Endothelial cell (in vitro differentiated cells): ENCODE results near the gene SFRP2. TPM values are rescaled to one million over a fixed set of nuclear protein-coding genes. Genes with fewer than 3 reads are reported as not detected.

Experiments used
- DNase-seq: peaks from one replicate; pipeline ENCODE4 v3.0.0; 2021; ENCODE audit warnings: low spot score
- H3K27ac Mint-ChIP-seq: one replicate; pipeline ENCODE4 v1.8.0; 2021; ENCODE audit warnings: mixed read lengths, inconsistent platforms; ENCODE audit not compliant: unreplicated experiment
- H3K27me3 Mint-ChIP-seq: one replicate; pipeline ENCODE4 v1.8.0; 2021; ENCODE audit warnings: mild to moderate bottlenecking, moderate library complexity, mixed read lengths, inconsistent platforms; ENCODE audit not compliant: unreplicated experiment
- H3K36me3 Mint-ChIP-seq: one replicate; pipeline ENCODE4 v1.8.0; 2021; ENCODE audit warnings: mild to moderate bottlenecking, low read depth, mixed read lengths, inconsistent platforms; ENCODE audit not compliant: unreplicated experiment
- H3K4me1 Mint-ChIP-seq: one replicate; pipeline ENCODE4 v1.8.0; 2021; ENCODE audit warnings: mild to moderate bottlenecking, mixed read lengths, inconsistent platforms; ENCODE audit not compliant: unreplicated experiment
- H3K4me3 Mint-ChIP-seq: one replicate; pipeline ENCODE4 v1.8.0; 2021; ENCODE audit warnings: mild to moderate bottlenecking, mixed read lengths, inconsistent platforms; ENCODE audit not compliant: unreplicated experiment
- H3K9me3 Mint-ChIP-seq: one replicate; pipeline ENCODE4 v1.8.0; 2021; ENCODE audit warnings: mixed read lengths, inconsistent platforms; ENCODE audit not compliant: unreplicated experiment
- total RNA-seq: library from RNA; stranded (reverse); fragmentation: NEBNext Ultra II Directional; extraction: Animal tissue kit (Norgen Biotek cat#: 25700); gene quantifications from one replicate; pipeline ENCODE4 v1.2.1, GENCODE V29; 2021; ENCODE audit not compliant: unreplicated experiment
- TF ChIP-seq, protein P1 (sequence below): fragments of 200-600 bp; sonication (generic); IDR thresholded peaks from one replicate; pipeline ENCODE4 v1.5.0; 2021; ENCODE audit warnings: antibody characterized with exemption; ENCODE audit not compliant: unreplicated experiment

The SFRP2 gene
- total RNA-seq, 1 donor from 2014 or later, result 4.1 TPM

GRCh38 chr4:153785910-153786721 lies 2.8 kb downstream of the SFRP2 start:
- Mint-ChIP-seq H3K4me3 (no peak overlapping the region), H3K27ac (no peak overlapping the region), H3K9me3 (no peaks in the 10 kb centered on the region), H3K36me3 (peaks cover 6% of the 10 kb centered on the region), H3K4me1 (peaks cover 34% of the 10 kb centered on the region), H3K27me3 (peaks cover 14% of the 10 kb centered on the region)
- no peak for DNase-seq
- TF ChIP-seq, protein P1, sequence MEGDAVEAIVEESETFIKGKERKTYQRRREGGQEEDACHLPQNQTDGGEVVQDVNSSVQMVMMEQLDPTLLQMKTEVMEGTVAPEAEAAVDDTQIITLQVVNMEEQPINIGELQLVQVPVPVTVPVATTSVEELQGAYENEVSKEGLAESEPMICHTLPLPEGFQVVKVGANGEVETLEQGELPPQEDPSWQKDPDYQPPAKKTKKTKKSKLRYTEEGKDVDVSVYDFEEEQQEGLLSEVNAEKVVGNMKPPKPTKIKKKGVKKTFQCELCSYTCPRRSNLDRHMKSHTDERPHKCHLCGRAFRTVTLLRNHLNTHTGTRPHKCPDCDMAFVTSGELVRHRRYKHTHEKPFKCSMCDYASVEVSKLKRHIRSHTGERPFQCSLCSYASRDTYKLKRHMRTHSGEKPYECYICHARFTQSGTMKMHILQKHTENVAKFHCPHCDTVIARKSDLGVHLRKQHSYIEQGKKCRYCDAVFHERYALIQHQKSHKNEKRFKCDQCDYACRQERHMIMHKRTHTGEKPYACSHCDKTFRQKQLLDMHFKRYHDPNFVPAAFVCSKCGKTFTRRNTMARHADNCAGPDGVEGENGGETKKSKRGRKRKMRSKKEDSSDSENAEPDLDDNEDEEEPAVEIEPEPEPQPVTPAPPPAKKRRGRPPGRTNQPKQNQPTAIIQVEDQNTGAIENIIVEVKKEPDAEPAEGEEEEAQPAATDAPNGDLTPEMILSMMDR, result no peak

- TF ChIP-seq, protein P1, result no peak
- DNase-seq, result no peak
- peaks cover 6% of the 10 kb centered on the region for H3K36me3 Mint-ChIP-seq
- no peak overlapping the region for H3K27ac Mint-ChIP-seq
- peaks cover 7% of the 10 kb centered on the region for H3K27me3 Mint-ChIP-seq
- no peaks in the 10 kb centered on the region for H3K9me3 Mint-ChIP-seq
- peaks cover 22% of the 10 kb centered on the region for H3K4me1 Mint-ChIP-seq
- H3K4me3 Mint-ChIP-seq, result no peak overlapping the region
Measured at GRCh38 chr4:153784166-153784699, 4.7 kb downstream of the SFRP2 start.

GRCh38 chr4:153782581-153782980 lies 6.3 kb downstream of the SFRP2 start:
- peaks cover 12% of the 10 kb centered on the region for H3K4me1 Mint-ChIP-seq
- H3K9me3 Mint-ChIP-seq, result no peaks in the 10 kb centered on the region
- no peaks in the 10 kb centered on the region for H3K36me3 Mint-ChIP-seq
- TF ChIP-seq, protein P1, result no peak
- DNase-seq, result no peak
- H3K4me3 Mint-ChIP-seq, result no peak overlapping the region
- no peak overlapping the region for H3K27ac Mint-ChIP-seq
- no peaks in the 10 kb centered on the region for H3K27me3 Mint-ChIP-seq

- no peaks in the 10 kb centered on the region for H3K27me3 Mint-ChIP-seq
- DNase-seq, result no peak
Measured at GRCh38 chr4:153781717-153782416, 7.0 kb downstream of the SFRP2 start.

More at GRCh38 chr4:153781717-153782416, 7.0 kb downstream of the SFRP2 start:
- Mint-ChIP-seq H3K4me3 (no peak overlapping the region), H3K4me1 (peaks cover 10% of the 10 kb centered on the region), H3K36me3 (no peaks in the 10 kb centered on the region), H3K9me3 (no peaks in the 10 kb centered on the region), H3K27ac (no peak overlapping the region)
- TF ChIP-seq, protein P1, result no peak
